Occipital lobe (tissue), 3 donors: ENCODE results near the gene HTT. TPM values are rescaled to one million over a fixed set of nuclear protein-coding genes. Genes with fewer than 3 reads are reported as not detected.

Experiments
- DNase-seq: peaks from one replicate; lab custom pipeline; 2025; lab: John Stamatoyannopoulos, UW
- small RNA-seq: library from RNA; depleted of rRNA; stranded (forward); fragments of <200 nt; gene quantifications from one replicate; pipeline ENCODE3, GENCODE V24; 2014
- total RNA-seq: library from RNA; depleted of rRNA; stranded (reverse); fragments of >200 nt; gene quantifications from one replicate; pipeline ENCODE4 v1.2.3, GENCODE V29; 2014

Gene HTT
- total RNA-seq, 1 donor from 2014 or later = 71.1 TPM

DNA sequence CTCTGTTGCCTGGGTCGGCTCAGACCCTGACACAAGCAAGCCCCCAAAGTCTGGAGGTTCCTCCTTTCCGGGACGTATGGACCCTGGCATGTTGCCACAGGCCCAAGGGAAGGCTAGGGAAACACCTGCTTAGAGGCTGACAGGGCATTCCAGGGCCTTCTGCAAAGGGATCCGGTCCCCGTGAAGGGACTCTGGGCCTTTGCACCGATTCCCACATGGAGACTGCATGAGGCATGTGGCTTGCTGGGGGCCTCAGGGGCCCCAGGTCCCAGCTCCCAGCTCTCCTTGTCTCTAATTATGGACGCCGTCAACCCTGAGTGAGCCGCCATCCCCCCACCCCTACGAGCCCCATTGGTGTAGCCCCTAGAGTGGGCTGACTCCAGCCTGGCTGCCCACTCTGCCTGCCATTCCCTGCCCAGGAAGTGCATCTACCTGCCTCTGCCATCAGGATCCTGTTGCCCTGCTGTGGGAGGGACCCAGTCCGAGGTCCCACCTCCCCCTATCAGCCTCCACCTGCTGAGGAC lies 214.2 kb downstream of the HTT start:
- no peak for DNase-seq

DNA sequence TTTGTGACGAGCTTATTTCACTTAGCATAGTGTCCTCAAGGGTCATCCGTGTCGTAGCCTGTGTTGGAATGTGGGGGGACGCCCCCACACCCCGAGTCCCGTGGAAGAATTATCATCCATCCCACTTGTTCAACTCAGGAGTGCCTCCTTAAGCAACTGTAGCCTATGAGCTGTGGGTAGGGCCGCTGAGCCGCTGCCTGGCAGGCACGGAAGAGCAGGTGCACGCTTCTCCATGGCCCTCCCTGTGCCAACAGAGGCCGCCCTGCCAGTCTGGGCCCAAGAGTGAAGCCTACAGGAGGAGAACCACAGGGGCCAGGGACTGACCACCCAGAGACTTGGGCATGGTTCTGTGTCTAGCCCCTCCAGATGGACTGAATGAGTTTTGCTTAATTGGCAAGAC lies 216.0 kb downstream of the HTT start:
- no peak for DNase-seq

DNA sequence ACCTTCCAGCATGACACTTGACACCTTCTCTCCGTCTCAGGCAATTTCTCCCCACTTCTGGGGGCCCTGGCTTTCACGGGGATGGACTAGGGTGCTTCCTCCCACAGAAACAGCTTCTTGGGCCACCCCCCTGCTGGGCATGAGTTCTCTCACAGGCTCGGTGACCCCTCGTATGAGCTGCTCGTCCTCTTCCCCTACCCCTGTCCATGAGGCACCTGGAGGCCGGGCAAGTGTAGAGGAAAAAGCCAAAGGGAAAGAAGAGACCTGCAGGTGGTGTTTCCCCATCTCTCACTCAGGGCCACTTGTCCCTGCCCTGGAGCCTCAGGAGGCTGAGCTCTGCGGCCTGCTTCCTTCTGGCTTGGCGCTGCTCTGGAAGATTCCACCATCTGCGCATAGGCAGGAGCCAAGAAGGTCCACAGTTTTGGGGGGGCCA lies 216.4 kb downstream of the HTT start:
- DNase-seq = no peak

DNA sequence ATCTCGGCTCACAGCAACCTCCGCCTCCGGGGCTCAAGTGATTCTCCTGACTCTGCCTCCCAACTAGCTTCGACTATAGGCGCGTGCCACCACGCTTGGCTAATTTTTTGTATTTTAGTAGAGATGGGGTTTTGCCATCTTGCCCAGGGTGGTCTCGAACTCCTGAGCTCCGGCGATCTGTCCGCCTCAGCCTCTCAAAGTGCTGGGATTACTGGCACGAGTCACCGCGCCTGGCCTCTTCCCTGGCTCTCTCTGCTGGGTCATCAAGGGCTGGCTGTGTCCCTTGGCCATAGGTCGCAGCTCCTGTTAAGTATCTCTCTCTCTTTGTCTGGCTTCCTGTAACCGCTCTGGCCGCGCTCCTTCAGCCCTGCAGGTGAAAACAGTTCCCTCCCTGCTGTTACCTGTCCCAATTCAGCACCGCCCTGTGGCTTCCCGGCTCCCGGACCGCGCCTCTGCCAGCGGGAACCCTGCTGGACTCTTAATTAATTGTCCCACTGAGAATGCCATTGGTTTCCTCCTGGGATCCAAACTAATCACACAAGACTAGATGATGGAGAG lies 217.0 kb downstream of the HTT start:
- no peak for DNase-seq

DNA sequence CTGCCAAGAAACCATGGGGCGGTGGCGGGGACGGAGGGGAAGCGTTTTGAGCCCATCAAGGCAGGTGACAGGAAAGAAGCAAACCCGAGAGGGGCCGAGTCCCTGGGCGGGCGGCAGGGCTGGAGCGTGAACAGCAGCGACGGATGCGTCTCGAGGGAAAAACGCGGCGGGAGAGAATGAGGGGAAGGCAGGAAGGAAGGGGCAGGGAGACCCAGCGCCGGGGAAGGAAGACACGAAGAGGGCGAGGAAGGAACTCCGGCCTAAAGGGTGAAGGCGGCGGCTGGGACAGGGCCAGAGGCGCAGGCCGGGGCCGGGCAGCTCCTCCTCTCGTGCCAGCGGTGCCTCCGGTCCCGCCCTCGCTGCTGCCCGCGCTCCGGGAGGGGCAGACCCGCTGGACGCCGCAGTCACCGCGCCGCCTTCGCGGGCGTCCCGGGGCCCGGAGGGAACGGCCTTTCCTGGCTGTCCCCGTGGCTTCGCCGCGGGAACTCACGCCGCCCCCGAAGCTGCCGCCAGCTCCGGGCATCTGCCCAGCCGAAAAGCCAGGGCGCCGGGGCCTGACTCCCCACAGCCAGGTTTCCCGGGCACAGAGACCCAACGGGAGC lies 217.6 kb downstream of the HTT start:
- DNase-seq = no peak

DNA sequence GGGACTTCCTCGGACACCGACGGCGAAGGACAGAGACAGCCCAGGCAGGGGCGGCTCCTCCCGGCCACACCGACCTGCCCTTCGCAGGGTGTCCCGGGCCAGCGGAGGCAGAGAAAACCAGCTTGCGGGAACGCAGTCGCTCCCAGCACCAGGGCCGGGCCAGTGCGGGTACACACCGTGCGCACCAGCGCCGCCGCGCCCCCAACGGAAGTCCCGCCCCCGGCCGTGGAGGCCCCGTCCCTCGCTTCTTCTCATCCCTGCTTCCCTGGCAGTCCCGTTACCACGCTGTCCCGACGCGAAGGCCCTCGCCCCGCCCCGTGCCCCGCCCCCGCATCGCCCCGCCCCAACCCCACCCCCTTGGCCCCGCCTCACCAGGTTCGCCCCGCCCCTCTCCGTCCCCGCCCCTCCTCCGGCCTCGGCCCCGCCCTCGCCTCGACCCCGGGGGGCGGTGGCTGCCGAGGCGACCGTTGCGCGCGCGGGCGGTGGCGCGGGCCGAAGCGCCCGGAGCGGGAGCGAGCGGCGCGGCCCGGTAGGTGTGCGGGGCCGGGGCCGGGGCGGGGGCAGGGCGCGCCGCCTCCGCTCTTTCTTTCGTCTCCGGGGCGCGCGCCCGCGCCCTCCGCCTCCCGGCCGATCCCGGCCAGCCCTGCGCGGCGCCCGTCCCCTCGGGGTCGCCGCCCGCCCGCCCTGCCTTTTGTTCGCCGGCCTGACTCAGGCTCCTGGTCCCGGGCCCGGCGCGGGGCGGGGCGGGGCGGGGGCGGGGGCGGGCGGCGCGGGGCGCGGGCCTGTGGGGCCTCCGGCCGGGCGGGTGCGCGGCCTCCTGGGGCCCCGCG lies 218.3 kb downstream of the HTT start, which contains the start of gene RGS12:
RGS12 (plus strand) TSS at position 451 of the 830 bp plus-strand sequence. CDS start 23,150 bp downstream, outside the sequence.
- DNase-seq = peak; percentile 94

Small RNA genes within 50 kb of the gene (small RNA-seq; reads per million reads assigned to genes)
- not detected for gene RF02134
- gene RF02135 = not detected
- not detected for gene RNU6-204P

Other genes with a start within 250 kb of the HTT start
- 166 TPM for gene ADD1, start 230.8 kb upstream of the HTT start, total RNA-seq
- 5.6 TPM for gene NOP14, start 111.3 kb upstream of the HTT start, total RNA-seq
- 53.8 TPM for gene GRK4, start 111.1 kb upstream of the HTT start, total RNA-seq
- gene HTT-AS, start 143 bp upstream of the HTT start, total RNA-seq = not detected
- 5.9 TPM for gene MSANTD1, start 174.5 kb downstream of the HTT start, total RNA-seq
- gene RGS12, start 218.3 kb downstream of the HTT start, total RNA-seq = 68.8 TPM